Peyer's patch (tissue), 4 donors: ENCODE results near the gene PDHB.

ENCODE experiments used
- POLR2A ChIP-seq, 2 donors: fragments of 450-650 bp; IDR thresholded peaks; one replicate each; pipeline ENCODE4 v1.5.1; 2017; ENCODE audit warnings: antibody characterized with exemption in 2 of 2, mild to moderate bottlenecking in 2 of 2, moderate library complexity in 2 of 2
- TF ChIP-seq, protein P1 (sequence below), 6 experiments: fragments of 450-650 bp in 4 of 6; fragments of 200-600 bp in 2 of 6; sonication (generic) in 1 of 6; IDR thresholded peaks; one replicate each; pipeline ENCODE4 v1.5.1; 2017 to 2019; ENCODE audit warnings: antibody characterized with exemption in 6 of 6, mild to moderate bottlenecking in 3 of 6, moderate library complexity in 1 of 6

DNA sequence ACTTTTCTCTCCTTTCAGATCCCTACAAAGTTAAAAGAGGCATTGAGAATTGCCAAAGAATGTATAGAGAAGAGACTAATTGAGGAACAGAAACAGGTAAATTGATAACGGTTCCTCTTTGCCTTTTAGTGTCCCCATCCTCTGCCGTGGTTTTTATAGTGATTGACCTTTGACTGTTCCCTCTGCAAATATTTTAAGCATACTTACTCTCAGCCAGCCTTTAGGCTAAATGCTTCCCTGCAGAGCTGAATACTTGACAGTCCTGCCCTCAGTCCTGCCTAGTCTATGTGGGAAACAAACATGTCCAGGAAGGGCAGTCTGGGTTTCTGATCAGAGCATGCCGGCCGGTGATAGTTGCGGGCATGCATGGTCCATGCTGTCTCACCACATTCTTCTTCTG lies 24.7 kb downstream of the PDHB start:
- TF ChIP-seq, protein P1, sequence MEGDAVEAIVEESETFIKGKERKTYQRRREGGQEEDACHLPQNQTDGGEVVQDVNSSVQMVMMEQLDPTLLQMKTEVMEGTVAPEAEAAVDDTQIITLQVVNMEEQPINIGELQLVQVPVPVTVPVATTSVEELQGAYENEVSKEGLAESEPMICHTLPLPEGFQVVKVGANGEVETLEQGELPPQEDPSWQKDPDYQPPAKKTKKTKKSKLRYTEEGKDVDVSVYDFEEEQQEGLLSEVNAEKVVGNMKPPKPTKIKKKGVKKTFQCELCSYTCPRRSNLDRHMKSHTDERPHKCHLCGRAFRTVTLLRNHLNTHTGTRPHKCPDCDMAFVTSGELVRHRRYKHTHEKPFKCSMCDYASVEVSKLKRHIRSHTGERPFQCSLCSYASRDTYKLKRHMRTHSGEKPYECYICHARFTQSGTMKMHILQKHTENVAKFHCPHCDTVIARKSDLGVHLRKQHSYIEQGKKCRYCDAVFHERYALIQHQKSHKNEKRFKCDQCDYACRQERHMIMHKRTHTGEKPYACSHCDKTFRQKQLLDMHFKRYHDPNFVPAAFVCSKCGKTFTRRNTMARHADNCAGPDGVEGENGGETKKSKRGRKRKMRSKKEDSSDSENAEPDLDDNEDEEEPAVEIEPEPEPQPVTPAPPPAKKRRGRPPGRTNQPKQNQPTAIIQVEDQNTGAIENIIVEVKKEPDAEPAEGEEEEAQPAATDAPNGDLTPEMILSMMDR (IDR thresholded peaks at IDR 0.05): no peak
- no peak for TF ChIP-seq POLR2A (IDR thresholded peaks at IDR 0.05)
